Measurements from ENCODE around the gene SRXN1.

DNA sequence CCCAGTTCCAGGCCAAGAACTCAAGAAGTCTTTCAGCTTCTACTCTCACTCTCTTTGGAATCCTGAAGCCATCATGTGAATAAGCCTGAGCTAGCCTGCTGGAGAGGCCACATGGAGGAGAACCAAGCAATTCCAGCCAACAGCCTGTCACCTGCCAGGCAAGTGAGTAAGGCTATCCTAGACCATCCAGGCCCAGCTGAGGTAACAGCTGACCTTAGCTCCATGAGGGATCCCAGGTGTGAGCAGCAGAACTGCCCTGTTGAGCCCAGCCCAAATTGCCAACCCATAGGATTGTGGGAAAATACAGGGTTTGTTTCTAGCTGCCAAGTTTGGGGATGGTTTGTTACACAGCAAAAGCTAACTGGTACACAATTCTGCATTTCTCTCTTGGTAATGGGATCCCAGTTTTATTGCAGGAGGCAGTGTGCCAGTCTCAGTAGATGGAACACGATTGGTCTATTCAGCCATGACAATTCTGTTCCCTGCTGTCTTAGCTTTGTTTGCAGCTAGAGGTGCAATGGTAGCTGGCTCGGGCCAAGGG, 5.5 kb downstream of the SRXN1 start:
- TF ChIP-seq, protein P1, sequence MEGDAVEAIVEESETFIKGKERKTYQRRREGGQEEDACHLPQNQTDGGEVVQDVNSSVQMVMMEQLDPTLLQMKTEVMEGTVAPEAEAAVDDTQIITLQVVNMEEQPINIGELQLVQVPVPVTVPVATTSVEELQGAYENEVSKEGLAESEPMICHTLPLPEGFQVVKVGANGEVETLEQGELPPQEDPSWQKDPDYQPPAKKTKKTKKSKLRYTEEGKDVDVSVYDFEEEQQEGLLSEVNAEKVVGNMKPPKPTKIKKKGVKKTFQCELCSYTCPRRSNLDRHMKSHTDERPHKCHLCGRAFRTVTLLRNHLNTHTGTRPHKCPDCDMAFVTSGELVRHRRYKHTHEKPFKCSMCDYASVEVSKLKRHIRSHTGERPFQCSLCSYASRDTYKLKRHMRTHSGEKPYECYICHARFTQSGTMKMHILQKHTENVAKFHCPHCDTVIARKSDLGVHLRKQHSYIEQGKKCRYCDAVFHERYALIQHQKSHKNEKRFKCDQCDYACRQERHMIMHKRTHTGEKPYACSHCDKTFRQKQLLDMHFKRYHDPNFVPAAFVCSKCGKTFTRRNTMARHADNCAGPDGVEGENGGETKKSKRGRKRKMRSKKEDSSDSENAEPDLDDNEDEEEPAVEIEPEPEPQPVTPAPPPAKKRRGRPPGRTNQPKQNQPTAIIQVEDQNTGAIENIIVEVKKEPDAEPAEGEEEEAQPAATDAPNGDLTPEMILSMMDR (IDR thresholded peaks at IDR 0.05) = no peak
- TF ChIP-seq EP300 (IDR thresholded peaks at IDR 0.05) = no peak
